NB4 (cell line): ENCODE measurements around the gene HSD17B4.
"Not testable (repeated sequence)": the region's sequence is repeated elsewhere in the genome, so short reads cannot be mapped to it uniquely, and the experiment has no call there.

Source experiments
- MYC ChIP-seq: IDR thresholded peaks from 2 replicates; pipeline ENCODE4 v1.6.1; 2011; ENCODE audit warnings: low read depth, low read length
- POLR2A ChIP-seq: IDR thresholded peaks from 2 replicates; pipeline ENCODE4 v1.6.1; 2011; ENCODE audit warnings: mild to moderate bottlenecking; ENCODE audit not compliant: insufficient read length; ENCODE audit errors: extremely low read depth
- TF ChIP-seq, protein P1 (sequence below): IDR thresholded peaks from one replicate; pipeline ENCODE4 v1.5.1; 2012; ENCODE audit warnings: low read depth, low read length

DNA sequence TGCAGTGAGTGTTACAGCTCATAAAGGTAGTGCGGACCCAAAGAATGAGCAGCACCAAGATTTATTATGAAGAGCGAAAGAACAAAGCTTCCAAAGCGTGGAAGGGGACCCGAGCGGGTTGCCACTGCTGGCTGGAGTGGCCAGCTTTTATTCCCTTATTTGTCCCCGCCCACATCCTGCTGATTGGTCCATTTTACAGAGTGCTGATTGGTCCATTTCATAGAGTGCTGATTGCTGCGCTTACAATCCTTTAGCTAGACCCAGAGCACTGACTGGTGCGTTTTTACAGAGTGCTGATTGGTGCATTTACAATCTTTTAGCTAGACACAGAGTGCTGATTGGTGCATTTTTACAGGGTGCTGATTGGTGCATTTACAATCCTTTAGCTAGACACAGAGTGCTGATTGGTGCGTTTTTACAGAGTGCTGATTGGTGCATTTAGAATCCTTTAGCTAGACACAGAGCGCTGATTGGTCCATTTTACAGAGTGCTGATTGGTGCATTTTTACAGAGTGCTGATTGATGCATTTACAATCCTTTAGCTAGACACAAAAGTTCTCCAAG, 19.5 kb upstream of the HSD17B4 start:
- TF ChIP-seq, protein P1, sequence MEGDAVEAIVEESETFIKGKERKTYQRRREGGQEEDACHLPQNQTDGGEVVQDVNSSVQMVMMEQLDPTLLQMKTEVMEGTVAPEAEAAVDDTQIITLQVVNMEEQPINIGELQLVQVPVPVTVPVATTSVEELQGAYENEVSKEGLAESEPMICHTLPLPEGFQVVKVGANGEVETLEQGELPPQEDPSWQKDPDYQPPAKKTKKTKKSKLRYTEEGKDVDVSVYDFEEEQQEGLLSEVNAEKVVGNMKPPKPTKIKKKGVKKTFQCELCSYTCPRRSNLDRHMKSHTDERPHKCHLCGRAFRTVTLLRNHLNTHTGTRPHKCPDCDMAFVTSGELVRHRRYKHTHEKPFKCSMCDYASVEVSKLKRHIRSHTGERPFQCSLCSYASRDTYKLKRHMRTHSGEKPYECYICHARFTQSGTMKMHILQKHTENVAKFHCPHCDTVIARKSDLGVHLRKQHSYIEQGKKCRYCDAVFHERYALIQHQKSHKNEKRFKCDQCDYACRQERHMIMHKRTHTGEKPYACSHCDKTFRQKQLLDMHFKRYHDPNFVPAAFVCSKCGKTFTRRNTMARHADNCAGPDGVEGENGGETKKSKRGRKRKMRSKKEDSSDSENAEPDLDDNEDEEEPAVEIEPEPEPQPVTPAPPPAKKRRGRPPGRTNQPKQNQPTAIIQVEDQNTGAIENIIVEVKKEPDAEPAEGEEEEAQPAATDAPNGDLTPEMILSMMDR = not testable (repeated sequence)
- TF ChIP-seq POLR2A, MYC: not testable (repeated sequence)
